GM15510 (cell line): Measurements from ENCODE around the gene EEF1AKMT2.
A peak's percentile ranks its signal among the peaks of the same experiment; 100 is the strongest.

Experiments
- POLR2A ChIP-seq: IDR thresholded peaks from 3 replicates; pipeline ENCODE4 v1.6.1; 2011; ENCODE audit warnings: borderline replicate concordance; ENCODE audit not compliant: insufficient read length; ENCODE audit errors: extremely low read depth

Gene EEF1AKMT2

DNA sequence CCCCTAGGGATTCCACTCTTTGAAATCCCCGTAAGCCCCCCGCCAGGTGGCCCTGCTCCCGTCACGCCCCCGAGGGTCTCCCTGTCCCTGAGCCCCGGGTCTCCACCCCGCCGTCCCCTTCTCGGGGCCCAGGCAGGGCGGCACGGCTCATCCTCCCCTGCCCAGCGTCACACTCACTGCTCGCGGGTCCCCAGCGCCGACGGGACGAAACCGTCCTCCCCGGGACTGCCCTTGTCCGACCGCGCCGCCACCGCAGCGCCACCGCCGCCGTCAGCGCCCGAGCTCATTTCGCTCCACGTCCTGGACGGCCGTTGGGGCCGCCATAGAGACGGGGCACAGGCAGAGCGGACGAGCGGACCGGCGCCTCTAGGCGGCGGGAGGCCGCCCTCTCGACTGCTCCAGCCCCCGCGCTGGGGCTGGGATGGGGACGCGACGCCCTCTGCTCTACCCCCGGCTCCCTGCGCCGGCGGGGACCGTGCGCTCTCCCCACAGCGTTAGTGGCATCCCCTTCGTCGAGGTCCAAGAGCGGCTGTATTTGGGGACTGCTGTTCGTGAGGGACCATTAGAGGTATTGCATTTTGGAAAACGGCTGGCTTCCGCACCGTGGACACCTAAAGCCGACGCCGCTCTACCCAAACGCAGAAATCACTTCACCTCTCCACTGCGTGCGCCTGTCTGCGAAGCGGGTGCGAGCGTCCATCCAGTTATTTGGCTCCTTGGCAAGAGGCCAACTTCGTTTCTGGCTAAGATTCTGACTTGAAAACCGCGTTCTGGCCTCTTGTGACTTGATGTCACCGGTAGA, at the start of gene EEF1AKMT2:
EEF1AKMT2 (minus strand) TSS at position 341 of the 802 bp plus-strand sequence; CDS start at position 287, 54 bp downstream.
- TF ChIP-seq POLR2A = peak; percentile 91

DNA sequence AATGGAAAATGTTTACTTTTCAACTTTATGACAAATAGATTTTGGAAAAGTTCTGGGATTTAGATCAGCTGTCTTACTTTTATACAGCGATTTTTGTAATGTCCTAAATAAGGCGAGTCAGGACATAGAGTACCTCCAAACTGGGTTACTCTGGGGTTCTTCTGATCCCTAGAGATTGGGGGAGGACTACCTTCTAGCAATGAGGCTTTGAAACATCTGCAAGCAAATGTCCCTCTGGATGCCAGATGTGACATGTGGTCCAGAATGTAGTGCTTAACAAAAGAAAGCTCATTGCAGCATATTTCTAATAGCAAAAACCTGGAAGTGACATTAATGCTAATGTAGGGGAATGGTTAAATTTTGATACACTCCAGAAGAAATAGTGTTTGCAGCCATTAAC, 46.0 kb upstream of the EEF1AKMT2 start:
- no peak for TF ChIP-seq POLR2A

GRCh38 chr10:124831116-124831515, 39.4 kb upstream of the EEF1AKMT2 start:
- no peak for TF ChIP-seq POLR2A

GRCh38 chr10:124830445-124830844, 38.8 kb upstream of the EEF1AKMT2 start:
- no peak for TF ChIP-seq POLR2A

- TF ChIP-seq POLR2A = no peak
Measured at GRCh38 chr10:124829447-124830115, 37.9 kb upstream of the EEF1AKMT2 start.

GRCh38 chr10:124827474-124827873, 35.8 kb upstream of the EEF1AKMT2 start:
- TF ChIP-seq POLR2A = no peak

GRCh38 chr10:124826262-124826661, 34.6 kb upstream of the EEF1AKMT2 start:
- TF ChIP-seq POLR2A = no peak

- TF ChIP-seq POLR2A = no peak
Measured at GRCh38 chr10:124825702-124826101, 34.0 kb upstream of the EEF1AKMT2 start.

- no peak for TF ChIP-seq POLR2A
Measured at GRCh38 chr10:124824507-124824906, 32.8 kb upstream of the EEF1AKMT2 start.

GRCh38 chr10:124821520-124821919, 29.8 kb upstream of the EEF1AKMT2 start:
- TF ChIP-seq POLR2A = no peak

GRCh38 chr10:124820121-124820520, 28.4 kb upstream of the EEF1AKMT2 start:
- TF ChIP-seq POLR2A = no peak

DNA sequence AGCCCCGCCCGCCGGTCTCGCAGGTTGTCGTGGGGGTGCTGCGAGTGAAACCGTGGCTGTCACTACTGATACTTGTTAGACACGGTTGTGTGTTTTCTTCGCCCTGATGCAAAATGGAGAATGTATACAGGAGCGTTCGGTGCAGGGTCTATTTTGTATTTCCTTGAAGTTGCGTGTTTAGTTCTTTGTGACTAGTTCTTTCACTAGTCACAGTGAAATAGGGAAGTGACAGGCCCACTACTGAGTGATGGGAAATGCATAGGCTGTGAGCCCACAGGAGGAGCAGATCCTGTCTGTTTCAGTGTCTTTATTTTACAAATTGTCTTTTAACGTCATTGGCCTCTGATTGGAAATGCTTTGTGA, 10.6 kb upstream of the EEF1AKMT2 start:
- TF ChIP-seq POLR2A = no peak

DNA sequence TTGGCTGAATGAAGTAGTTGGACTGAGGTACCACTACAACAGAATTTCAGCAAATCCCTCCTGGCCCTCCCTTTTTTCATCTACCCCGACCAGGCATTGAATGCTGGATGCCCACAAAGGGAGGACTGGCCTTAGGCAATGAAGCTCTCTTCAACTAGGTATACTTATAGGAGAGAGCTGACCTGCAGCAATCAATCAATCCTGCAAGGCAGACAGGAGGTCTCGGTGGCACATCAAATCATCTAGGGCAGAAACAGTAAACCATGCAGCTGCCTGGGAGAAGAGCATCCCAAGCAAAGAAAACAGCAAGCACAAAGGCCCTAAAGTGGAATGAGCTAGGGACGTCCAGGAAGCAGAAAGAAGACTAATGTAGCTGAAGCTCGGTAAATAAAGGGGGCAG, 7.5 kb upstream of the EEF1AKMT2 start:
- no peak for TF ChIP-seq POLR2A

DNA sequence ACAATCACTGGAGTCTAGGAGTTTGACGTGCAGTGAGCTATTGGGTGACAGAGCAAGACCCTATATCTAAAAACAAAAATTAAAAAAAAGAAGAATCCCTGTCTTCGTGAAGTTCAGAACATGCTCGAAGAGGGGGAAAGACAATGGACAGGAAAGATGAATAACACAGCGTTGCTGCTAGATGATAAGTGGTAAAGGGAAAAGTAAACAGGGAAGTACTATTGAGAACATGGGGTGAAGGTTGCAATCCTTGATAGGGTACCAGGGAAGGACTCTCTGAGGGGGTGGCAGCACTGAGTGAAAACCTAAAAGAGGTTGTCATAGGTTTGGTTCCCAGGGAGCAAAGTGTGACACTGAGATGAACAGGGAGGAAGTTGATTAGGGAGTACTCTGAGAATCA, 7.1 kb upstream of the EEF1AKMT2 start:
- no peak for TF ChIP-seq POLR2A

DNA sequence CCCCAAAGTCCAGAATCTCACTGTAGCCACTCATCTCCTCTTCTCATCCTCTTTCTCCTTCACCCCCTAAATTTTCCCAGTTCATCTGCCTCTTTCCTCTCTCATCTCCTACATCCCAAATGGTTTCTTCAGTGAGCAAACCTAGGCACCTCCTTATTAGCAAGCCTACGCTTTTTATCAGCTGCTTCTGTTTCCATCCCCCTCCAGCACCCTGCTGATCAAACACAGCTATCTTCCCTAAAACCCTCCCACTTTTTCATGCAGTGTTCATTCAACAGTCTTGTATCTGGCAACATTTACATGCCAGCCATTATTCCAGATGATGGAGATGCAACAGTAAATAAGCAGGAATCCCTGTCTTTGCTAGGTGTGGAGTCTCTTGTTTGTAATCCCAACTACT, 6.7 kb upstream of the EEF1AKMT2 start:
- no peak for TF ChIP-seq POLR2A

GRCh38 chr10:124792998-124793352, 1.3 kb upstream of the EEF1AKMT2 start:
- no peak for TF ChIP-seq POLR2A

DNA sequence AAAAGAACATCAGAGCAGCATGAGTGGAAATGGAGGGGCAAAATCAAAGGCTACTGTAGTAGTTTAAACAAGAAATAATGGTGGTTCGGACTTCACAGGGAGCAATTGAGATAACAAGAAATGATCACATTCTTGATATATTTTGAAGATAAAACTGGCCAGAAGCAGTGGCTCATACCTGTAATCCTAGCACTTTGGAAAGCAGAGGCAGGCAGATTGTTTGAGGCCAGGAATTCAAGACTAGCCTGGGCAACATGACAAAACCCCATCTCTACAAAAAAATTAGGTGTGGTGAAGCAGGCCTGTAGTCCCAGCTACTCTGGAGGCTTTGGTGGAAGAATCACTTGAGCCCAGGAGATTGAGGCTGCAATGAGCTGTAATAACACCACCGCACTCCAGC, 22.9 kb downstream of the EEF1AKMT2 start:
- TF ChIP-seq POLR2A = no peak

DNA sequence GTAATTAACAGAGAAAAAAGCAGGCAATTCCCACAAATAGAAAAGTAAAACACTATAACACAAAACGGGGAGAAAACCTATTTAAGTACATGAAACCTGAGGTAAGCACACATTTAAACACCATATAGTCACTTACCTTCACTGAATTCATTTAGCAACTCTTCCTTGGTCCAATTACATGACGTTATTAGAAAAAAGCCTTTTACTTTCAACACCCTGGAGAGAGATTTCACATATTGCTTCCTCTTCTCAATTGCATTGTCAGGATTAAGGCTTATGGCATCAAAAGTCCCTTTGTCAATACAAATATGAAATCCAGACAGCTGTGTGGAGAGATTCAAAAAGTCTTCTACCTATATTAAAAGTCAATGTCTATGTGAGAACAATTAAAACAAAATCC, 26.4 kb downstream of the EEF1AKMT2 start:
- TF ChIP-seq POLR2A = no peak
